NB4 (cell line): Measurements from ENCODE around the gene OR51M1.

Source experiments
- MAX ChIP-seq: IDR thresholded peaks from 2 replicates; pipeline ENCODE4 v1.6.1; 2011; ENCODE audit warnings: low read depth, low read length
- MYC ChIP-seq: IDR thresholded peaks from 2 replicates; pipeline ENCODE4 v1.6.1; 2011; ENCODE audit warnings: low read depth, low read length
- POLR2A ChIP-seq: IDR thresholded peaks from 2 replicates; pipeline ENCODE4 v1.6.1; 2011; ENCODE audit warnings: mild to moderate bottlenecking; ENCODE audit not compliant: insufficient read length; ENCODE audit errors: extremely low read depth
- TF ChIP-seq, protein P1 (sequence below): IDR thresholded peaks from one replicate; pipeline ENCODE4 v1.5.1; 2012; ENCODE audit warnings: low read depth, low read length

DNA sequence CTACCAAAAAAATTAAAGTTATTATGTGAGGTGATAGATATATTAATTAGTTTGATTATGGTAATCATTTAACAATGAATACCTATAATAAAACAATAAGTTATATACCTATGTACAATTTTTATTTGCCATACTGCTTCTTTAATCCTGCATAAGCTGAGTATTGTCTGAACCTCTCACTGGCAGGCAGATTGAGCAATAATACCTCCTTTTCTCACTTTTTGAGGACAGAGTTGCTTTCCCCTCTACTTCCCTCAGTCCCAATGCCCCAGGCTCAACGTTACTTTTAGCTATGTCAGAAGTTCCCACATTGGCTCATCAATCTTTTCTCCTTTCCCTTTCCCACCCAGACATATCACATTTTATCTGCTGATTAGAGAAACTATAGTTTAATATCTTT is 34.1 kb upstream of the OR51M1 start:
- TF ChIP-seq, protein P1, sequence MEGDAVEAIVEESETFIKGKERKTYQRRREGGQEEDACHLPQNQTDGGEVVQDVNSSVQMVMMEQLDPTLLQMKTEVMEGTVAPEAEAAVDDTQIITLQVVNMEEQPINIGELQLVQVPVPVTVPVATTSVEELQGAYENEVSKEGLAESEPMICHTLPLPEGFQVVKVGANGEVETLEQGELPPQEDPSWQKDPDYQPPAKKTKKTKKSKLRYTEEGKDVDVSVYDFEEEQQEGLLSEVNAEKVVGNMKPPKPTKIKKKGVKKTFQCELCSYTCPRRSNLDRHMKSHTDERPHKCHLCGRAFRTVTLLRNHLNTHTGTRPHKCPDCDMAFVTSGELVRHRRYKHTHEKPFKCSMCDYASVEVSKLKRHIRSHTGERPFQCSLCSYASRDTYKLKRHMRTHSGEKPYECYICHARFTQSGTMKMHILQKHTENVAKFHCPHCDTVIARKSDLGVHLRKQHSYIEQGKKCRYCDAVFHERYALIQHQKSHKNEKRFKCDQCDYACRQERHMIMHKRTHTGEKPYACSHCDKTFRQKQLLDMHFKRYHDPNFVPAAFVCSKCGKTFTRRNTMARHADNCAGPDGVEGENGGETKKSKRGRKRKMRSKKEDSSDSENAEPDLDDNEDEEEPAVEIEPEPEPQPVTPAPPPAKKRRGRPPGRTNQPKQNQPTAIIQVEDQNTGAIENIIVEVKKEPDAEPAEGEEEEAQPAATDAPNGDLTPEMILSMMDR, result no peak
- no peak for TF ChIP-seq POLR2A
- no peak for TF ChIP-seq MYC
- TF ChIP-seq MAX, result no peak
